ENCODE results near the gene LAMA3.
A peak's percentile ranks its signal among the peaks of the same experiment; 100 is the strongest.
"Not testable (repeated sequence)": the region's sequence is repeated elsewhere in the genome, so short reads cannot be mapped to it uniquely, and the experiment has no call there.

The LAMA3 gene

DNA sequence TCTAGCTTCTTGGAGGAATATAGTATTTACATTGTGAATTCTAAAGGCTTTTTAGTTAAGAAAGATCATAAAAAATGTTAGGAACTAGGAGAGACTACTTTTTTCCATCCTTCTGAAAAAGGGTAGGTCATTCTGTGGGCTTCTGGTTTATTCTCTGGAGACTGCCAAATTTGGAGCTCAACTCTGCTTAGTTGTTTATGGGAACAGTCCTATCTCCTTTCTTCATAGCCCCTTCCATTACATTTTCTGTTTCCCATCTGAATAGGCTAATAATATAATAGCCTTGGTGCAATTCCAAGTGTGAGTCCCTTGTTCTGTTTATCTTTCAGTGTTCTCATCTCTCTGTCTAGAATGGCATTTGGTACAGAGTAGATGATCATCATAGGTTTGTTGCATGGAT lies 15.6 kb downstream of the LAMA3 start:
- DNase-seq = no peak

DNA sequence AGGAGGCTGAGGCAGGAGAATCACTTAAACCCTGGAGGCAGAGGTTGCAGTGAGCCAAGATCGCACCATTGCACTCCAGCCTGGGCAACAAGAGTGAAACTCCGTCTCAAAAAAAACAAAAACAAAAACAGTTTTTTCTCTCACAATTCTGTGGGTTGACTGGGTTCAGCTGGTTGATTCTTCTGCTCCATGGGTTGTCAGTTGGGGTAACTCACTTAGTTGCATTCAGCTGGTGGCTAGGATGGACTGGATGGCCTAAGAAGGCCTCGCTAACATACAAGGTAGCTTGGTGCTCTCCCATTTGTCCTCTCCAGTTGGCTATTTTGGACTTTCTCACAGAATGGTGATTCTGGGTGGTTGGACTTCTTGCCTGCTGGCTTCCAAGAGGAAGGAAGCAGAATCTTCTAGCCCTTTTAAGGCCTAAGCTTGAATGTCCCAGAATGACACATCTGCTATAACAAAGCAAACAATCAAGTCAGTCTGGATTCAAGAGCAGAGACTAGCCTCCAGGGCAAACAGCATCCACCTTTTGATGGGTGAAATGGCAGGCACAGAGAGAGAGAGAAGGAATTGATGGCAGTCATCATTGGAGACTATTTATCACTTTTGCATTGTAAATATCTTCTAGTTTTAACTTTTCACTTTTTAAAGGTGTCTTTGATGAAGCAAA lies 17.9 kb downstream of the LAMA3 start:
- DNase-seq = no peak

GRCh38 chr18:23710068-23710527 lies 20.8 kb downstream of the LAMA3 start:
- DNase-seq = no peak

- DNase-seq = no peak
These were observed 21.7 kb downstream of the LAMA3 start for GRCh38 chr18:23710946-23711345.

DNA sequence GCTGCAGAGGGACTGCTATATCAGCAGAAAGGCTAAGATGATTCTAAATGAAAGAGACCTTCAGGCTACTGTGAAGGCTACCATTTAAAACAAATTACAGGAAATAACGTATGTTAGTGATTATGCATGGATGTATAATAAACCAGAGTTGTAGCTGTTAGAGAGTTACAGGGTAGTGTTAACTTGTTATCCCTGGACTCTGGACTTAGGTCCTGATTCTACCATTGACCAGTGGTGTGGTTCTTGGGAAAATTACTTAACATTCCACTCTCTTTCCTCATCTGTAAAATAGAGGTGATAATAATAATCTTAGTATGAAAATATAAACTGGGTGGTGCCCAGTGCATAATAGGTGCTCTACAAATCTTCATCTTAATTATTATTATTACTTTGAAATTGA lies 22.2 kb downstream of the LAMA3 start:
- no peak for DNase-seq

- no peak for DNase-seq
These were observed 23.2 kb downstream of the LAMA3 start for GRCh38 chr18:23712445-23712844.

GRCh38 chr18:23714576-23714975 lies 25.3 kb downstream of the LAMA3 start:
- peak; percentile 66 for DNase-seq

GRCh38 chr18:23716079-23716478 lies 26.8 kb downstream of the LAMA3 start:
- not testable (repeated sequence) for DNase-seq

DNA sequence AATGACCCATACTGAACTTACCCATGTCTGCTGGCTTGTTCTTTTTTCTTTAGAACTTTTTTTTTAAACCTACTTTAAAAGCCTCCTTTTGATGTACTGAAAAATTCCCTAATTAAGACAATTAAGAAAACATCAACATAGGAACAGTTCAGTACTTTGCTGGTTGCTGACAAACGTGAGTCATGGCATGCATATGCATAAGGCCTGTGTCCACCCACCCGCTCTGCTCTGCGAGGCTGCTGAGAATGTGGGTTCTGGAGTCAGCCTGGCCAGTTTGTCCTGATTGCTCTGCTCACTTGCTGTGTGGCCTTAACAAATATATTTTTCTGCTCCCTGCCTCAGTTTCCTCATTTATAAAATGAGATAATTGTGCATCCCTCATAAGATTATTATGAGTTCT lies 27.3 kb downstream of the LAMA3 start:
- peak; percentile 28 for DNase-seq

GRCh38 chr18:23716966-23717365 lies 27.7 kb downstream of the LAMA3 start:
- no peak for DNase-seq

GRCh38 chr18:23718243-23718720 lies 29.0 kb downstream of the LAMA3 start:
- no peak for DNase-seq

DNA sequence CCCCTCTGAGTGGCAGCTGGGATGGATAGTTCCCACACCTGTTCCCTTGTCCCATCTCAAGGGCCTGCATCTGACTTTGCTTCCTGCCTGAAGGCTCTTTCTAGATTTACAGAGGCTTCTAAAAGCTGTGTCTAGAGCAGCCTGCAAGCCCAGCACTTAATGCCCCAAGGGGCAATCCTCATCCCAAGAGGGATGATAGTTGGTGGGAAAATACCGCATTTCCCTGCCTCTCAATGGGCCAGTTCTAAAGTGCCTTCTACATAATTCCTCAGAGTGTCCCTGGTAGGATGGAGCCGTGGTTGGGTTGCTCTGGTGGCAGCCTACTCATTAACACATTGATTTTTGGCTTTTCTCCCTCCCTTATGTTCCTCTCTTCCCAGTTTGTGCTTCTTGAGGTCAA lies 29.5 kb downstream of the LAMA3 start:
- no peak for DNase-seq

GRCh38 chr18:23719634-23720201 lies 30.5 kb downstream of the LAMA3 start:
- DNase-seq = peak; percentile 48

GRCh38 chr18:23721696-23722480 lies 32.6 kb downstream of the LAMA3 start:
- DNase-seq = no peak

GRCh38 chr18:23722646-23723045 lies 33.4 kb downstream of the LAMA3 start:
- DNase-seq = no peak

- DNase-seq = no peak
These were observed 33.9 kb downstream of the LAMA3 start for GRCh38 chr18:23723121-23723520.

DNA sequence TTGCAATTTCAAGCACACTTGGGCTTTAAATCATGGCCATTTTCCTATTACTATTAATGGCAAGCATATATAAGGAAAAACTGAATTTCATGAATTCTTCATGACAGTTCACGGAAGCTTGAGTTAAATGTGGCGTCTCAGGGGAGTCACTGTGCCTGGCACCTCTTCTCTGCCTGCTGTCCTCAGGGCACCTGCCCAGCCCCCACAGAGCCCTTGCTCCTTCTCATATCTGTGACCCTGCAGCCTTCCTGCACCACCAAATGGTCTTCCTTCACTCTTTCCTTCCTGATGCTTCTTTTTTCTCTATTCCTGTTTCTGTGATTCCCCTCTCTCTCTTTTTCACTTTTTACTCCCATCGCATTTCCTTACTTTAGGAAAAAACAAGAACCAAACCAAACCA lies 35.4 kb downstream of the LAMA3 start:
- DNase-seq = no peak

DNA sequence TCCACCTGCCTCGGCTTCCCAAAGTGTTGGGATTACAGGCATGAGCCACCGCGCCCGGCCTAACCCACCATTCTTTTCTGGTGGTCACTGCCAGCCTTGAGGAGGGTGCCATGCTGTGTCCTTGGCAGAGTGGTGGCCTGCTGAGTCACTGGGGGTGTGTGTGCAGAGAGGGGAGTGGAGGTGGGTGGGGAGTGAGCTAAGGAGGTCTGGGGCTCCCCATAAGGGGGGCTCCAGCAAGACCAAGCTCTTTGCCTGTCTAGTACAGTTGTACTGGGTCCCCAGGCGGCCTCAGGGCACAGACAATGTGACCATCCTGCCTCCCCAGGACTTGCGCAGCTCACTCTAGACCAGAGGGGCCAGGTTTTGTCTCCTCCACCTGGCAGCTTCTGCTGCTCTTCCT lies 36.1 kb downstream of the LAMA3 start:
- no peak for DNase-seq

GRCh38 chr18:23725827-23726661 lies 36.8 kb downstream of the LAMA3 start:
- DNase-seq = no peak

GRCh38 chr18:23727707-23728493 lies 38.6 kb downstream of the LAMA3 start:
- no peak for DNase-seq

DNA sequence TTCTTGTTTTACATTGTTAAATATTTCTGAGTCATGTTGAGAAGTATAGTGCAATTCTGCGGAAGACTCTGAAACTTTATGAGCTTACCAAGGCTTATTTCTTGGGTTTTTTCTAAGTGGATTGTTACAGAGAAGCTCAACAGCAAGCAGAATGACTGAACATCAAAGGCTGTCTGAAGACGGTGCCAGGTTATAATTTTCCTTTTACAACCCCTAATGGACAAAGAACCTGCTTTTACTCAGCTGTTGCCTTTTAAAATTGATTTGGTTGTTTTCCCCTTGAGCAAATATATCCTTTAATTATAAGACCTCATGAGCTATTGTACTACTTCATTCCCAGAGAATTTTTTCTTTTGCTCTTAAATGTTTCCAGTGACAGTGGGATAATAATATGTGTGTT lies 41.6 kb downstream of the LAMA3 start:
- DNase-seq = no peak

GRCh38 chr18:23731861-23732260 lies 42.6 kb downstream of the LAMA3 start:
- no peak for DNase-seq

Measured in suppressor macrophage treated with lipopolysaccharide for 4 hours (primary cell).